Glomerular endothelial cell (primary cell): Measurements from ENCODE around the gene C6orf132. TPM values are rescaled to one million over a fixed set of nuclear protein-coding genes. Genes with fewer than 3 reads are reported as not detected.

Source experiments
- DNase-seq: peaks from one replicate; pipeline ENCODE4 v3.0.0-alpha.2; 2011; ENCODE audit warnings: low read depth, low spot score; ENCODE audit errors: extremely low read depth
- total RNA-seq: library from RNA; depleted of rRNA; stranded (reverse); fragments of >200 nt; gene quantifications from 2 replicates; pipeline ENCODE4 v1.2.3, GENCODE V29; 2015

C6orf132 gene
- total RNA-seq, 1 donor from 2014 or later: 2.1 TPM

- DNase-seq: no peak
These were observed 57.5 kb downstream of the C6orf132 start for GRCh38 chr6:42084889-42085288.

GRCh38 chr6:42083530-42083929 lies 58.9 kb downstream of the C6orf132 start:
- DNase-seq: no peak

- DNase-seq: no peak
These were observed 62.4 kb downstream of the C6orf132 start for GRCh38 chr6:42079941-42080464.

- no peak for DNase-seq
These were observed 64.0 kb downstream of the C6orf132 start for GRCh38 chr6:42078386-42078785.

- peak; percentile 34 for DNase-seq
These were observed 67.1 kb downstream of the C6orf132 start for GRCh38 chr6:42075159-42075838.

GRCh38 chr6:42073287-42073686 lies 69.1 kb downstream of the C6orf132 start:
- no peak for DNase-seq

- no peak for DNase-seq
These were observed 70.4 kb downstream of the C6orf132 start for GRCh38 chr6:42071881-42072583.

GRCh38 chr6:42068872-42069522 lies 73.4 kb downstream of the C6orf132 start:
- no peak for DNase-seq

- DNase-seq: no peak
These were observed 74.2 kb downstream of the C6orf132 start for GRCh38 chr6:42068173-42068572.

GRCh38 chr6:42066156-42066675 lies 76.2 kb downstream of the C6orf132 start:
- DNase-seq: no peak

GRCh38 chr6:42059743-42060142 lies 82.7 kb downstream of the C6orf132 start:
- no peak for DNase-seq

GRCh38 chr6:42053601-42054000 lies 88.8 kb downstream of the C6orf132 start:
- DNase-seq: no peak

GRCh38 chr6:42051268-42051653 lies 91.2 kb downstream of the C6orf132 start:
- DNase-seq: no peak

Other genes with a start within 250 kb of the C6orf132 start
- gene USP49, start 247.2 kb downstream of the C6orf132 start, total RNA-seq: 1.8 and 4.1 TPM in 2 replicates
- 22.0 and 22.6 TPM in 2 replicates for gene MED20, start 221.5 kb downstream of the C6orf132 start, total RNA-seq
- gene BYSL, start 221.1 kb downstream of the C6orf132 start, total RNA-seq: 11.5 and 24.3 TPM in 2 replicates
- 82.9 and 99.4 TPM in 2 replicates for gene CCND3, start 200.8 kb downstream of the C6orf132 start, total RNA-seq
- 15.1 and 20.2 TPM in 2 replicates for gene TAF8, start 92.1 kb downstream of the C6orf132 start, total RNA-seq
- gene GUCA1A, start 30.7 kb upstream of the C6orf132 start, total RNA-seq: 0.35 TPM in 1 of 2 replicates, not detected in the other
- 1.5 TPM in 1 of 2 replicates, not detected in the other for gene GUCA1B, start 52.3 kb upstream of the C6orf132 start, total RNA-seq
- gene MRPS10, start 75.2 kb upstream of the C6orf132 start, total RNA-seq: 35.1 and 37.0 TPM in 2 replicates